HepG2 (cell line): ENCODE results near the gene CDO1. TPM values are rescaled to one million over a fixed set of nuclear protein-coding genes. Genes with fewer than 3 reads are reported as not detected.

Source experiments
- ATAC-seq: fragments of 200-7000 bp; cut with Tn5 transposase; 3 replicates; pipeline ENCODE4 v1.9.1; 2020; ENCODE audit warnings: mild to moderate bottlenecking, moderate library complexity
- BruUV-seq: library from RNA; stranded (reverse); fragments of 400-500 nt; replicated peaks from 2 replicates; lab custom pipeline; 2021; lab: Mats Ljungman, UMichigan
- CTCF ChIA-PET: fragments of 300-600 bp; formaldehyde crosslinking; extraction: SDS; loops from one replicate; lab custom pipeline; 2021; ENCODE audit warnings: low total read pairs, inconsistent platforms, low intra/inter-chr PET ratio; lab: Yijun Ruan, JAX
- POLR2A ChIA-PET: fragments of 350-600 bp; sonication (Branson Sonifier 250); formaldehyde crosslinking; loops from one replicate; lab custom pipeline; 2020; ENCODE audit warnings: antibody characterized with exemption, inconsistent platforms; lab: Yijun Ruan, JAX
- DNase-seq: peaks from one replicate; pipeline ENCODE4 v3.0.0-alpha.2; 2015; ENCODE audit warnings: low spot score
- FAIRE-seq: peaks from 3 replicates; lab custom pipeline; 2011; peaks lifted over from hg19 to GRCh38; lab: Jason Lieb, UNC
- H2AFZ ChIP-seq: one replicate; pipeline ENCODE4 v1.6.1; 2011; ENCODE audit warnings: low read length, inconsistent platforms
- H3K27ac ChIP-seq: fragments of 300-600 bp; 3 replicates; pipeline ENCODE4 v1.8.0; 2011; ENCODE audit warnings: mixed run types, mild to moderate bottlenecking, mixed read lengths, low read length, inconsistent platforms; ENCODE audit not compliant: insufficient read depth; ENCODE audit errors: extremely low read length
- H3K27me3 ChIP-seq, 2 experiments: fragments of 200-600 bp in 1 of 2; 2 replicates in 1 of 2; 3 replicates in 1 of 2; pipeline versions ENCODE4 v1.6.0 to v1.8.0; 2011; ENCODE audit warnings: low read length in 2 of 2, mild to moderate bottlenecking in 2 of 2, moderate library complexity in 2 of 2, inconsistent platforms in 1 of 2; ENCODE audit not compliant: insufficient read depth in 2 of 2, control insufficient read depth in 1 of 2
- H3K36me3 ChIP-seq, 2 experiments: fragments of 200-600 bp in 1 of 2; replicated peaks in 1 of 2; 2 replicates in 1 of 2; 3 replicates in 1 of 2; pipeline versions ENCODE4 v1.5.1 to v1.8.0; 2011; ENCODE audit warnings: low read length in 2 of 2, inconsistent platforms in 1 of 2; ENCODE audit not compliant: insufficient read depth in 2 of 2, control insufficient read depth in 1 of 2
- H3K4me1 ChIP-seq: 2 replicates; pipeline ENCODE4 v1.5.1; 2012; ENCODE audit warnings: low read length, inconsistent platforms; ENCODE audit not compliant: insufficient read depth
- H3K4me2 ChIP-seq: 2 replicates; pipeline ENCODE4 v1.6.0; 2011; ENCODE audit warnings: low read depth, low read length, inconsistent platforms
- H3K4me3 ChIP-seq, 3 experiments: fragments of 200-600 bp in 1 of 3; sonication (generic), shearing (Covaris generic) in 1 of 3; replicated peaks in 1 of 3; 2 replicates each; pipeline ENCODE4 v1.5.1; 2011 to 2016; ENCODE audit warnings: low read length in 3 of 3, inconsistent platforms in 2 of 3, low read depth in 2 of 3, mild to moderate bottlenecking in 2 of 3, control low read depth in 1 of 3, mixed read lengths in 1 of 3; ENCODE audit not compliant: insufficient read depth in 1 of 3
- H3K79me2 ChIP-seq: one replicate; pipeline ENCODE4 v1.6.1; 2011; ENCODE audit warnings: low read length, inconsistent platforms; ENCODE audit not compliant: insufficient read depth
- H3K9ac ChIP-seq: 2 replicates; pipeline ENCODE4 v1.6.0; 2011; ENCODE audit warnings: mild to moderate bottlenecking, low read depth, low read length, inconsistent platforms; ENCODE audit not compliant: insufficient read depth
- H3K9me3 ChIP-seq: 2 replicates; pipeline ENCODE4 v1.5.1; 2012; ENCODE audit warnings: mild to moderate bottlenecking, low read length
- H4K20me1 ChIP-seq: 2 replicates; pipeline ENCODE4 v1.6.0; 2011; ENCODE audit warnings: inconsistent platforms, mild to moderate bottlenecking, low read length, moderate library complexity; ENCODE audit not compliant: insufficient read depth
- JUND ChIP-seq: sonication (generic); formaldehyde crosslinking; IDR thresholded peaks from 2 replicates; pipeline ENCODE4 v1.8.0; 2022; ENCODE audit warnings: mild to moderate bottlenecking, missing genetic modification reagents
- KLF16 ChIP-seq, 2 experiments: sonication (generic) in 1 of 2; formaldehyde crosslinking in 1 of 2; IDR thresholded peaks; 2 replicates each; pipeline versions ENCODE4 v1.6.1 to v1.8.0; 2016 to 2023; ENCODE audit warnings: missing genetic modification reagents in 2 of 2, missing compliant biosample characterization in 1 of 2
- SIX4 ChIP-seq: sonication (generic); formaldehyde crosslinking; IDR thresholded peaks from 2 replicates; pipeline ENCODE4 v1.4.0; 2020; ENCODE audit warnings: missing genetic modification reagents
- WGBS: methylation state at CpG from one replicate; pipeline ENCODE4 v1.1.6; 2017; ENCODE audit warnings: low lambda C conversion rate; 5-methylcytosine and 5-hydroxymethylcytosine counted together
- in situ Hi-C: cut with HindIII; loops from 2 replicates; pipeline ENCODE4 v1.10.0; 2017; ENCODE audit warnings: low pct_unique_long_range_greater_than_20kb; ENCODE audit not compliant: extremely low pct_ligation_motif_present
- intact Hi-C: fragments of 100-400 bp; cut with micrococcal nuclease; formaldehyde crosslinking; loops from one replicate; pipeline ENCODE4 v1.10.0; 2022; ENCODE audit not compliant: unreplicated experiment
- polyA plus RNA-seq, 8 experiments: library from polyadenylated mRNA; depleted of rRNA in 3 of 8; stranded (reverse) in 7 of 8; unstranded in 1 of 8; fragments of >200 nt; fragmentation: Illumina TruSeq in 4 of 8; extraction: Trizol in 4 of 8; gene quantifications; 2 replicates each; pipeline versions ENCODE4 v1.2.1 to v1.2.3, GENCODE V29; 2011 to 2016; ENCODE audit warnings: low read depth in 4 of 8, missing spikeins in 1 of 8, mixed read lengths in 1 of 8; ENCODE audit not compliant: insufficient read depth in 1 of 8
- total RNA-seq, 5 experiments: library from RNA; depleted of rRNA; stranded (reverse); fragments of >200 nt; fragmentation: Illumina TruSeq; extraction: Trizol; gene quantifications; 2 replicates each; pipeline ENCODE4 v1.2.3, GENCODE V29; 2016; ENCODE audit warnings: low read depth in 1 of 5

The CDO1 gene
- total and polyA plus RNA-seq, 2 of the 13 experiments (the other 11 are each of a cell fraction or from before 2014, with no cell fraction given) = 3.2 to 4.4 TPM

DNA sequence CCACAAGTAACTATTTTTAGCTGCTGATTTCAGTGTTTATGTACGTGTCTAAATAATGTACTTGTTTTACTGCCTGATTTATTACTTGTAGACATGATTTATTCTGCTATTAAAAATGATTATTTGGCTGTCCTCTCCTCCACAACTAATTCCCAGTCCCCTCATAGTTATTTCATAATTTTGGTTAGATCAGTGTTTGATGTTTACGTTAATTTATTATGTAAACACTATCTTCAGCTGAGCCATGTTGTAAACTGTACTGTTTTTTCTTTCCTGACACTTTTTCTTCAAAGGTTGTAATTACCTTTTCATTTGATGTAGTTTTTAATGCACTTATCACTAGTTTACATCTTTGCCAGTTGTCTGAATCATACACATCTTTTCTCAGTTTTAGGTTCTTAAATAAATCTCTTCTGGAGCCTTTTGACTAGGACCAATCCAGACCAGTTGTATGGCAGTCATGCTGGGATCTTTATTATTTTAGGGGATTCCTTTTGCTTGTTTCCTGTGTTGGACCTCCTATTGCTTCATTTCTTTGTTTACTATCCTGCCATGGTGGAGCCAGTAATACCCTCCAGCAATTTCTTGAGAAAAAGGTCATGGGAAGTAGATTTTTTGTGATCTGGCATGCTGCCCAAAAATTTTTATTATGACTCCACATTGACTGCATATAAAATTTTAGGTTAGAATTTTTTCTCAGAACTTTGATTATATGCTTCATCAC is 41.3 kb upstream of the CDO1 start:
- H3K4me2 ChIP-seq = no peak overlapping the region
- no peak for TF ChIP-seq SIX4 (CRISPR knock-in tag)
- H2AFZ ChIP-seq = no peak overlapping the region
- BruUV-seq = no TSS peak
- intact Hi-C loops (no loop called here), in situ Hi-C loops (no loop called here)
- H3K4me3 ChIP-seq = no peak overlapping the region
- DNase-seq = no peak
- H3K9ac ChIP-seq = no peak overlapping the region
- no peak for FAIRE-seq
- H3K27me3 ChIP-seq = no peaks in the 10 kb centered on the region
- ChIA-PET CTCF (interaction anchor here (0.7 kb wide), 1 partner anchor 310 kb away, joined by 3 read pairs; no protein-coding TSS in a partner anchor), POLR2A (no interaction called here)
- H3K79me2 ChIP-seq = peaks cover 87% of the 10 kb centered on the region
- H4K20me1 ChIP-seq = peaks cover 10% of the 10 kb centered on the region; the same call in 1 of the 2 replicates
- peaks cover 12% of the 10 kb centered on the region for H3K4me1 ChIP-seq
- H3K9me3 ChIP-seq = peaks cover 9% of the 10 kb centered on the region; the same call in 1 of the 2 replicates
- H3K27ac ChIP-seq = no peak overlapping the region
- H3K36me3 ChIP-seq = no peaks in the 10 kb centered on the region; a peak in 1 of 5 replicates
- WGBS = 91% methylated on average over 2 of the region's 2 CpGs
- no peak for ATAC-seq

DNA sequence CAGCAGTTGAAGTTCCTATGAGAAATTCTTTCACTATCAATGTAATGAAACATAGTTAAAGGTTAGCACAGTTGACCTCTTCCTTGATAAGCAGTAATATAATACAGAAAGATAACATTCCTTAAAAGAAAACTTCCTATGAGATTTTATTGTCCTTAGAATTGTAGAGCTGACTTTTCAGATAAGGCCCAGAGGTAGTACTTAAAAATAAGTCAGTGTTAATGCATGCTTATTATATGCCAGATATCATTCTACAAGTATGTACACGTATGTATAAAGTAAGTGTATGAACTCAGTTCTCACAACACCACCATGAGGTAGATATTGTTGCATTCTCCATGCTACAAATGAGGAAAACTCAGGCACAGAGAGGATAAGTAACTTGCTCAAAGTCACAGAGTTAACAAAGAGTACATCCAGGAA is 40.6 kb upstream of the CDO1 start:
- BruUV-seq = no TSS peak
- Histone ChIP-seq H2AFZ (no peak overlapping the region), H3K9ac (no peak overlapping the region), H3K4me3 (no peak overlapping the region), H3K4me1 (peaks cover 12% of the 10 kb centered on the region), H3K9me3 (peaks cover 9% of the 10 kb centered on the region; the same call in 1 of the 2 replicates), H3K27ac (no peak overlapping the region), H3K4me2 (no peak overlapping the region), H3K27me3 (no peaks in the 10 kb centered on the region), H3K79me2 (peaks cover 88% of the 10 kb centered on the region), H4K20me1 (peaks cover 5% of the 10 kb centered on the region; the same call in 1 of the 2 replicates), H3K36me3 (no peaks in the 10 kb centered on the region; a peak in 1 of 5 replicates)
- ChIA-PET CTCF (interaction anchor here (0.7 kb wide), 1 partner anchor 310 kb away, joined by 3 read pairs; no protein-coding TSS in a partner anchor), POLR2A (no interaction called here)
- FAIRE-seq (peak; percentile 23), DNase-seq (no peak), ATAC-seq (no peak)
- in situ Hi-C loops = no loop called here
- WGBS = 100% methylated on average over 1 of the region's 1 CpG
- intact Hi-C loops = no loop called here
- TF ChIP-seq JUND = no peak
- no peak for TF ChIP-seq KLF16 (CRISPR knock-in tag; IDR thresholded peaks at IDR 0.05)
